ENCODE data around the gene HDAC1. TPM values are rescaled to one million over a fixed set of nuclear protein-coding genes. Genes with fewer than 3 reads are reported as not detected.

HDAC1 gene
- 10 to 100 TPM; 50.9 to 52.0 TPM for total RNA-seq

DNA sequence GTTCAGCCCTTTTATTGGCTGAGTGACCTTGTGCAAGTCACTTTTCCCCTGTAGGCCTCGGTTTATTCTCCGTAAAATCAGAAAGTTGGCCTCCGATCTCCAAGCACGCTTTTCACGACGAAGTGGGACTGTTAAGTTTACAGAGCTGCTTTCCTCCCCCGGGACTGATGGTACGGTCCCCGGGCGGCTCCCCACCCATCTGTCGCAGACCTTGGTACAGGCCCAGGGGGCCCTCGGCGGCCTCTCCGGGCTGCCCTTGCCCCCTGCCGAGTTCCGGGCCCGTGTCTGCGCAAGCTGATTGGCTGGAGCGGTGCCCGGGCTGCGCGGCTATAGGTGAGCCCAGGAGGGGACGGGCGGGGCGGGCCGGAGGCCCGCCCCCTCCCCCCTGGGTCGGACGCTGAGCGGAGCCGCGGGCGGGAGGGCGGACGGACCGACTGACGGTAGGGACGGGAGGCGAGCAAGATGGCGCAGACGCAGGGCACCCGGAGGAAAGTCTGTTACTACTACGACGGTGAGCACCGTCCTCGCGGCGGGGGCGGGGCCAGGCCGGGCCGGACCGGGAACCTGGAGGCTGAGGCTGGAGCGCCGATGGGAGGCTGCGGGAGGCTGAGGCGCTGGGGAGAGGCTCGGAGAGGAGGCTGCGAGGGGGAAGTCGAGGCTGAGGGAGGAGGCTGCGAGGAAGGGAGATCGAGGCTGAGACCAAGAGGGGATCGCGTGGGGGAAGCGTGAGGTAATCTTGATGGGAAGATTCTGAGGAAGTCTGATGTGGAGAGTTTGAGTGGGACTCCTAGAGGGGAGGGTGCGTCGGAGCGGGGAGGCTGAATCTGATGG lies at the start of gene HDAC1:
Gene HDAC1, plus strand, starts transcription at position 376 of the 831 bp plus-strand sequence. Its CDS starts 87 bp downstream, at position 463.
- TF ChIP-seq CTCF (IDR thresholded peaks at IDR 0.05), result no peak
- Histone ChIP-seq H3K27ac (peak within 1 kb of the TSS; percentile 77), H3K4me3 (peak within 1 kb of the TSS; percentile 92), H3K4me1 (ENCODE audit: control insufficient read depth in 1 of 2, low read depth in 2 of 2) (peaks cover 2 to 13% of the 10 kb centered on the region in 2 donors), H3K36me3 (no peaks in the 10 kb centered on the region), H3K9me3 (no peaks in the 10 kb centered on the region), H3K27me3 (replicated peaks; ENCODE audit: insufficient read depth) (no peaks in the 10 kb centered on the region)
- peak; percentile 94 for ATAC-seq (ENCODE audit: insufficient number of reproducible peaks, low FRiP score, low read depth)
- DNase-seq (ENCODE audit: low spot score), result peak; percentile 86

DNA sequence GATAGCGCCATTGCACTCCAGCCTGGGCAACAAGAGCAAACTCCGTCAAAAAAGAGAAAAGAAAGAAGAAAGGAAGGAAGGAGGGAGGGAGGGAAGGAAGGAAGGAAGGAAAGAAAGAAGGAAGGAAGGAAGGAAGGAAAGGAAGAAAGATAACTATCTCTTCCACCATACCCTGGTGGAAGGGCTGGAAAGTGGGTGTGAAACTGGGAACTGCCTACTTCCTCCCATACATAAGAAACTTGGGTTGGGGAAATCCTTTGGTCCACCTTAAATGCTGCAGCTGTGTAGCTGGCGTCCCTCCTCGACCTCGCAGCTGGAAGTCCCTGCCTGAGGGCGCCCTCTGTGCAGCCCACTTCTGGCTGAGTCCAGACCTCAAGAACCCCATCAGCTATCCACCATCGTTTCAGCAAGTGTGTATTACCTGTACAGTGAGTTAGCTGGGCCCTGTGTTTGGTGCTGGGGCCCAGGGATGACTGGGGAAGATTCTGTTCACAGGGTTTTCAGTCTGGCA lies 49.5 kb upstream of the HDAC1 start:
- Histone ChIP-seq H3K27ac (peak overlapping the region in 1 of 2 donors; percentile 84), H3K4me3 (no peak overlapping the region), H3K9me3 (no peaks in the 10 kb centered on the region), H3K4me1 (ENCODE audit: control insufficient read depth in 1 of 2, low read depth in 2 of 2) (peaks cover 5 to 19% of the 10 kb centered on the region in 2 donors), H3K36me3 (no peaks in the 10 kb centered on the region), H3K27me3 (replicated peaks; ENCODE audit: insufficient read depth) (no peaks in the 10 kb centered on the region)
- DNase-seq (ENCODE audit: low spot score) (no peak), ATAC-seq (ENCODE audit: insufficient number of reproducible peaks, low FRiP score, low read depth) (no peak)
- TF ChIP-seq CTCF (IDR thresholded peaks at IDR 0.05), result no peak

- no peaks in the 10 kb centered on the region for H3K36me3 ChIP-seq
- H3K27me3 ChIP-seq (replicated peaks; ENCODE audit: insufficient read depth), result no peaks in the 10 kb centered on the region
- peak within 1 kb of the TSS in 1 of 2 donors; percentile 22 for H3K27ac ChIP-seq
- H3K4me3 ChIP-seq, result no peak within 1 kb of the TSS
- DNase-seq (ENCODE audit: low spot score) (no peak), ATAC-seq (ENCODE audit: insufficient number of reproducible peaks, low FRiP score, low read depth) (no peak)
- peaks cover 8 to 27% of the 10 kb centered on the region in 2 donors for H3K4me1 ChIP-seq (ENCODE audit: control insufficient read depth in 1 of 2, low read depth in 2 of 2)
- no peak for TF ChIP-seq CTCF (IDR thresholded peaks at IDR 0.05)
- H3K9me3 ChIP-seq, result no peaks in the 10 kb centered on the region
These were observed 45.0 kb upstream of the HDAC1 start, which contains the start of gene FAM167B for GRCh38 chr1:32246888-32247273. Gene FAM167B (plus strand): TSS chr1:32247222. CDS start chr1:32247422, 200 bp downstream.

DNA sequence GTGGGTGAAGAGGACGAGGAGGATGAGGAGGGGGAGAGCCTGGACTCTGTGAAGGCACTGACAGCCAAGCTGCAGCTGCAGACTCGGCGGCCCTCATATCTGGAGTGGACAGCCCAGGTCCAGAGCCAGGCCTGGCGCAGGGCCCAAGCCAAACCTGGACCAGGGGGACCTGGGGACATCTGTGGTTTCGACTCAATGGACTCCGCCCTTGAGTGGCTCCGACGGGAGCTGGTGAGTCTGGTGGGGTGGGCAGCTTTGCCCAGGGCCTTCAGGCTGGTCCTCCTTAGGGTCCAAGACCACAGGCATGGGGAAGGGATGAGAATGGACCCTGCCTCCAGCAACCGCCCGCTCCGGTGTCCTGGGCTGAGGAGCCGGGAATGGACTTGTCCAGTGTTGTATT lies 44.4 kb upstream of the HDAC1 start:
- DNase-seq (ENCODE audit: low spot score) (no peak), ATAC-seq (ENCODE audit: insufficient number of reproducible peaks, low FRiP score, low read depth) (no peak)
- Histone ChIP-seq H3K4me3 (no peak overlapping the region), H3K27ac (peak overlapping the region in 1 of 2 donors; percentile 22), H3K27me3 (replicated peaks; ENCODE audit: insufficient read depth) (no peaks in the 10 kb centered on the region), H3K9me3 (no peaks in the 10 kb centered on the region), H3K4me1 (ENCODE audit: control insufficient read depth in 1 of 2, low read depth in 2 of 2) (peaks cover 8 to 23% of the 10 kb centered on the region in 2 donors), H3K36me3 (no peaks in the 10 kb centered on the region)
- TF ChIP-seq CTCF (IDR thresholded peaks at IDR 0.05), result no peak
